ENCODE measurements around the gene KRTAP4-1.
"Not testable (repeated sequence)": the region's sequence is repeated elsewhere in the genome, so short reads cannot be mapped to it uniquely, and the experiment has no call there.

The KRTAP4-1 gene

GRCh38 chr17:41186872-41187271 is 2.2 kb upstream of the KRTAP4-1 start:
- DNase-seq: no peak
- no peaks in the 10 kb centered on the region for H3K4me1 Mint-ChIP-seq (ENCODE audit: low read depth)

GRCh38 chr17:41185001-41185400 is 290 bp upstream of the KRTAP4-1 start:
- H3K27ac Mint-ChIP-seq: no peak overlapping the region
- H3K9me3 Mint-ChIP-seq: no peaks in the 10 kb centered on the region
- H3K4me1 Mint-ChIP-seq (ENCODE audit: low read depth): no peaks in the 10 kb centered on the region
- H3K27me3 Mint-ChIP-seq: peaks cover 19% of the 10 kb centered on the region
- DNase-seq: no peak
- no peak overlapping the region for H3K4me3 Mint-ChIP-seq
- H3K36me3 Mint-ChIP-seq (ENCODE audit: low read depth): no peaks in the 10 kb centered on the region

More at GRCh38 chr17:41186872-41187271, 2.2 kb upstream of the KRTAP4-1 start:
- peaks cover 35% of the 10 kb centered on the region for H3K27me3 Mint-ChIP-seq
- no peak overlapping the region for H3K4me3 Mint-ChIP-seq
- no peaks in the 10 kb centered on the region for H3K36me3 Mint-ChIP-seq (ENCODE audit: low read depth)
- no peaks in the 10 kb centered on the region for H3K9me3 Mint-ChIP-seq
- no peak overlapping the region for H3K27ac Mint-ChIP-seq

GRCh38 chr17:41178843-41179616 is 5.7 kb downstream of the KRTAP4-1 start:
- DNase-seq: no peak
- no peak overlapping the region for H3K27ac Mint-ChIP-seq
- no peaks in the 10 kb centered on the region for H3K4me1 Mint-ChIP-seq (ENCODE audit: low read depth)
- no peaks in the 10 kb centered on the region for H3K27me3 Mint-ChIP-seq
- no peak overlapping the region for H3K4me3 Mint-ChIP-seq
- no peaks in the 10 kb centered on the region for H3K9me3 Mint-ChIP-seq
- H3K36me3 Mint-ChIP-seq (ENCODE audit: low read depth): no peaks in the 10 kb centered on the region

GRCh38 chr17:41178341-41178740 is 6.4 kb downstream of the KRTAP4-1 start:
- no peak overlapping the region for H3K27ac Mint-ChIP-seq
- no peaks in the 10 kb centered on the region for H3K4me1 Mint-ChIP-seq (ENCODE audit: low read depth)
- no peaks in the 10 kb centered on the region for H3K36me3 Mint-ChIP-seq (ENCODE audit: low read depth)
- DNase-seq: no peak
- no peak overlapping the region for H3K4me3 Mint-ChIP-seq
- H3K9me3 Mint-ChIP-seq: no peaks in the 10 kb centered on the region
- H3K27me3 Mint-ChIP-seq: no peaks in the 10 kb centered on the region

GRCh38 chr17:41177727-41178271 is 6.9 kb downstream of the KRTAP4-1 start, which contains the start of gene KRTAP4-2:
TSS of gene KRTAP4-2 (minus strand) at chr17:41178221. CDS start at chr17:41178164, 57 bp downstream.
- Mint-ChIP-seq H3K27me3 (no peaks in the 10 kb centered on the region), H3K4me1 (ENCODE audit: low read depth) (no peaks in the 10 kb centered on the region), H3K4me3 (no peak within 1 kb of the TSS), H3K36me3 (ENCODE audit: low read depth) (no peaks in the 10 kb centered on the region), H3K9me3 (no peaks in the 10 kb centered on the region), H3K27ac (no peak within 1 kb of the TSS)
- no peak for DNase-seq

GRCh38 chr17:41176744-41177387 is 7.8 kb downstream of the KRTAP4-1 start:
- DNase-seq: no peak
- Mint-ChIP-seq H3K36me3 (ENCODE audit: low read depth) (no peaks in the 10 kb centered on the region), H3K27me3 (no peaks in the 10 kb centered on the region), H3K9me3 (no peaks in the 10 kb centered on the region), H3K27ac (no peak overlapping the region), H3K4me1 (ENCODE audit: low read depth) (no peaks in the 10 kb centered on the region), H3K4me3 (no peak overlapping the region)

GRCh38 chr17:41171886-41172285 is 12.8 kb downstream of the KRTAP4-1 start:
- Mint-ChIP-seq H3K27ac (no peak overlapping the region), H3K9me3 (no peaks in the 10 kb centered on the region), H3K36me3 (ENCODE audit: low read depth) (no peaks in the 10 kb centered on the region), H3K4me3 (no peak overlapping the region), H3K4me1 (ENCODE audit: low read depth) (no peaks in the 10 kb centered on the region), H3K27me3 (no peaks in the 10 kb centered on the region)
- no peak for DNase-seq

GRCh38 chr17:41168121-41168520 is 16.6 kb downstream of the KRTAP4-1 start, which contains the start of gene KRTAP4-3:
TSS of gene KRTAP4-3 (minus strand) at chr17:41168221. CDS start at chr17:41168172, 49 bp downstream.
- no peak within 1 kb of the TSS for H3K4me3 Mint-ChIP-seq
- no peaks in the 10 kb centered on the region for H3K27me3 Mint-ChIP-seq
- H3K9me3 Mint-ChIP-seq: no peaks in the 10 kb centered on the region
- H3K4me1 Mint-ChIP-seq (ENCODE audit: low read depth): no peaks in the 10 kb centered on the region
- no peak for DNase-seq
- no peak within 1 kb of the TSS for H3K27ac Mint-ChIP-seq
- H3K36me3 Mint-ChIP-seq (ENCODE audit: low read depth): no peaks in the 10 kb centered on the region

- no peaks in the 10 kb centered on the region for H3K27me3 Mint-ChIP-seq
- no peaks in the 10 kb centered on the region for H3K4me1 Mint-ChIP-seq (ENCODE audit: low read depth)
- H3K4me3 Mint-ChIP-seq: no peak overlapping the region
- H3K9me3 Mint-ChIP-seq: no peaks in the 10 kb centered on the region
- no peak overlapping the region for H3K27ac Mint-ChIP-seq
- no peaks in the 10 kb centered on the region for H3K36me3 Mint-ChIP-seq (ENCODE audit: low read depth)
- no peak for DNase-seq
Observed at GRCh38 chr17:41167561-41167960, 17.1 kb downstream of the KRTAP4-1 start.

GRCh38 chr17:41163828-41164227 is 20.9 kb downstream of the KRTAP4-1 start:
- H3K4me3 Mint-ChIP-seq: no peak overlapping the region
- H3K9me3 Mint-ChIP-seq: no peaks in the 10 kb centered on the region
- H3K36me3 Mint-ChIP-seq (ENCODE audit: low read depth): no peaks in the 10 kb centered on the region
- H3K27ac Mint-ChIP-seq: no peak overlapping the region
- DNase-seq: no peak
- H3K4me1 Mint-ChIP-seq (ENCODE audit: low read depth): no peaks in the 10 kb centered on the region
- peaks cover 6% of the 10 kb centered on the region for H3K27me3 Mint-ChIP-seq

GRCh38 chr17:41160648-41161047 is 24.1 kb downstream of the KRTAP4-1 start, which contains the start of gene KRTAP4-4:
TSS of gene KRTAP4-4 (minus strand) at chr17:41160748. CDS start at chr17:41160691, 57 bp downstream.
- no peaks in the 10 kb centered on the region for H3K36me3 Mint-ChIP-seq (ENCODE audit: low read depth)
- no peak within 1 kb of the TSS for H3K27ac Mint-ChIP-seq
- H3K9me3 Mint-ChIP-seq: no peaks in the 10 kb centered on the region
- H3K4me3 Mint-ChIP-seq: no peak within 1 kb of the TSS
- peaks cover 17% of the 10 kb centered on the region for H3K27me3 Mint-ChIP-seq
- DNase-seq: no peak
- no peaks in the 10 kb centered on the region for H3K4me1 Mint-ChIP-seq (ENCODE audit: low read depth)

- peaks cover 19% of the 10 kb centered on the region for H3K27me3 Mint-ChIP-seq
- H3K9me3 Mint-ChIP-seq; H3K36me3 Mint-ChIP-seq (ENCODE audit: low read depth); DNase-seq; H3K27ac Mint-ChIP-seq; H3K4me3 Mint-ChIP-seq; H3K4me1 Mint-ChIP-seq (ENCODE audit: low read depth): not testable (repeated sequence)
Observed at GRCh38 chr17:41160190-41160589, 24.5 kb downstream of the KRTAP4-1 start.

GRCh38 chr17:41153856-41154255 is 30.9 kb downstream of the KRTAP4-1 start:
- Mint-ChIP-seq H3K36me3 (ENCODE audit: low read depth) (no peaks in the 10 kb centered on the region), H3K9me3 (no peaks in the 10 kb centered on the region), H3K4me3 (no peak overlapping the region), H3K27ac (no peak overlapping the region), H3K4me1 (ENCODE audit: low read depth) (no peaks in the 10 kb centered on the region), H3K27me3 (peaks cover 29% of the 10 kb centered on the region)
- no peak for DNase-seq

GRCh38 chr17:41151525-41151924 is 33.2 kb downstream of the KRTAP4-1 start:
- H3K36me3 Mint-ChIP-seq (ENCODE audit: low read depth): no peaks in the 10 kb centered on the region
- no peak overlapping the region for H3K4me3 Mint-ChIP-seq
- no peaks in the 10 kb centered on the region for H3K4me1 Mint-ChIP-seq (ENCODE audit: low read depth)
- H3K27ac Mint-ChIP-seq: no peak overlapping the region
- H3K27me3 Mint-ChIP-seq: peaks cover 27% of the 10 kb centered on the region
- H3K9me3 Mint-ChIP-seq: no peaks in the 10 kb centered on the region
- DNase-seq: no peak

- DNase-seq: no peak
- Mint-ChIP-seq H3K36me3 (ENCODE audit: low read depth) (no peaks in the 10 kb centered on the region), H3K4me1 (ENCODE audit: low read depth) (no peaks in the 10 kb centered on the region), H3K27me3 (peaks cover 17% of the 10 kb centered on the region), H3K4me3 (no peak overlapping the region), H3K9me3 (no peaks in the 10 kb centered on the region), H3K27ac (no peak overlapping the region)
Observed at GRCh38 chr17:41150026-41150425, 34.7 kb downstream of the KRTAP4-1 start.
